ENCODE data around the gene SPAG9.

The SPAG9 gene

DNA sequence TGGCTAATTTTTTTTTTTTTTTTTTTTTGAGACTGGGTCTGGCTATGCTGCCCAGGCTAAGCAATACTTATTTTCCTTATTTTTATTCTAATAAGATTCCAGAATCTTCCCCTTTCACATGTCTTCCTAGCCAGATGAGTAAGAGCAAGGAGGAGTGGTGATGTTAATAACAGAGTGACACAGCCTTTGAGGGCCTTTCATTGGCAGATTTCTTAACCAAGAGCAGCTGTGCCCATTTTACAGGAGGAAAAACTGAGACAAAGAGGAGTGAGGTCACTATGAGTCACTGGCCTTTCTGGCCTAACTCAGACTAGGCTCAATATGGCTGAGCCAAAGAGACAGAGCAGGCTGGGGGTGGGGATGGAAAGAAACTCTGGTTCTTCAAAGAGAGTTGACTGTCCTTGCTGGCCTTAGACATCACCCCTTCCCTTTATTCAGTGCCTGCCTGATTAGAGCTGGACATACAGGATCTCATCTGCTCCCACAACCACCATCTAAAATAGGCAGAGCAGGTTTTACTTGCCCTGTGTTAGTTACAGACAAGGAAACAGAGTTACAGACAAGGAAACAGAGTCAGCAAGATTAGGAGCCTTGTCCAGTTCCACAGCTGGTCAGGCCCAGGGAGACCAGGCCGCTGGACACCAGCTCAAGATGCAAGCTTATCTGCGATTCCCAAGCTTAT lies 204.5 kb downstream of the SPAG9 start:
- H4K8ac ChIP-seq (ENCODE audit: low read length) = no peak overlapping the region
- 90% methylated on average over 2 of the region's 2 CpGs for WGBS
- no peaks in the 10 kb centered on the region for H3K9me3 ChIP-seq (ENCODE audit: control insufficient read depth, low read length)
- H3K9ac ChIP-seq (ENCODE audit: low read length) = peak overlapping the region; percentile 24
- no peak overlapping the region for H3K14ac ChIP-seq (ENCODE audit: low read length in 2 of 2)
- no peak overlapping the region for H3K27ac ChIP-seq (ENCODE audit: low read length, poor library complexity, severe bottlenecking)
- no peak overlapping the region for H3K18ac ChIP-seq (ENCODE audit: low read depth in 1 of 2, low read length in 2 of 2)
- H2AFZ ChIP-seq (ENCODE audit: low read depth, low read length) = no peak overlapping the region
- no peak overlapping the region for H4K91ac ChIP-seq (ENCODE audit: low read length)
- no peak overlapping the region for H3K4me2 ChIP-seq (ENCODE audit: low read length, poor library complexity, severe bottlenecking)
- H2BK12ac ChIP-seq (ENCODE audit: low read length in 2 of 2) = no peak overlapping the region
- H3K4me1 ChIP-seq (ENCODE audit: control insufficient read depth, insufficient read depth, low read depth, low read length) = peaks cover 33% of the 10 kb centered on the region
- H3K27me3 ChIP-seq (ENCODE audit: control insufficient read depth in 1 of 2, insufficient read depth in 1 of 2, low read length in 2 of 2) = no peaks in the 10 kb centered on the region
- H3K36me3 ChIP-seq (ENCODE audit: control insufficient read depth in 1 of 2, insufficient read depth in 2 of 2, low read depth in 1 of 2, low read length in 2 of 2) = no peaks in the 10 kb centered on the region
- no peak overlapping the region for H2BK120ac ChIP-seq (ENCODE audit: low read depth, low read length)
- H2BK15ac ChIP-seq (ENCODE audit: low read depth, poor library complexity, severe bottlenecking) = no peak overlapping the region
- no peak overlapping the region for H2AK5ac ChIP-seq (ENCODE audit: low read length, severe bottlenecking)
- H3K79me1 ChIP-seq (replicated peaks; ENCODE audit: low read length, poor library complexity, severe bottlenecking) = no peaks in the 10 kb centered on the region
- H2BK5ac ChIP-seq (ENCODE audit: low read depth, low read length, poor library complexity, severe bottlenecking) = no peak overlapping the region
- no peak overlapping the region for H3K23ac ChIP-seq (ENCODE audit: low read length in 2 of 2)
- no peak overlapping the region for H3K4ac ChIP-seq (ENCODE audit: low read depth in 1 of 2, low read length in 2 of 2)
- no peak for DNase-seq
- no peak overlapping the region for H3K4me3 ChIP-seq (ENCODE audit: insufficient read depth in 1 of 2, low read depth in 1 of 2, low read length in 2 of 2)

DNA sequence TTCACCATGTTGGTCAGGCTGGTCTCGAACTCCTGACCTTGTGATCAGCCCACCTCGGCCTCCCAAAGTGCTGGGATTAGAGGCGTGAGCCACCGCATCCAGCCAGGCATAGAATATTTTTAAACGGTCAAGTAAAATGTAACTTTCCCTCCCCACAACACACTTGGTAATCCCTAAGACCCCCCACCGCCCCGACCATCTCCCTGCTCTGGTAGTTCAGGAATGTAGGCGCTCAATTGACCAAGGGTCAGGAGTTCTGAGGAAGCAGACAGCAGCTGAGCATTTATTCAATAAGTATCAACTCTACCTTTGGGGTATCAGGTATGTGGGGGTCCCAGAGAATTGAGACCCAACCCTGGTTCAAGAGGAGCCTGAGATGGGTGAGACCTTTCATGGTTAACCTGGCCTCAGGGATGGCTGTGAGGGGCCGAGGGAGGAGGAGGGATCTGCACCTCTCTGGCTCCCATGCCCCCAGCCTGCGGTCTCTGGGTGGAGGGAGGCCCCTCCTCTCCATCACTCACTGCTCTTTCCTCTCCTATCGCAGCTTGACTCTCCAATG lies 206.1 kb downstream of the SPAG9 start:
- H3K4me2 ChIP-seq (ENCODE audit: low read length, poor library complexity, severe bottlenecking) = no peak overlapping the region
- H3K4me1 ChIP-seq (ENCODE audit: control insufficient read depth, insufficient read depth, low read depth, low read length) = peaks cover 34% of the 10 kb centered on the region
- H2BK5ac ChIP-seq (ENCODE audit: low read depth, low read length, poor library complexity, severe bottlenecking) = no peak overlapping the region
- 84% methylated on average over 9 of the region's 11 CpGs for WGBS
- no peaks in the 10 kb centered on the region for H3K36me3 ChIP-seq (ENCODE audit: control insufficient read depth in 1 of 2, insufficient read depth in 2 of 2, low read depth in 1 of 2, low read length in 2 of 2)
- H2BK15ac ChIP-seq (ENCODE audit: low read depth, poor library complexity, severe bottlenecking) = no peak overlapping the region
- H2AK5ac ChIP-seq (ENCODE audit: low read length, severe bottlenecking) = no peak overlapping the region
- H3K9ac ChIP-seq (ENCODE audit: low read length) = no peak overlapping the region
- H2BK120ac ChIP-seq (ENCODE audit: low read depth, low read length) = no peak overlapping the region
- peaks cover 0 to 7% of the 10 kb centered on the region in 2 experiments for H3K27me3 ChIP-seq (ENCODE audit: control insufficient read depth in 1 of 2, insufficient read depth in 1 of 2, low read length in 2 of 2)
- no peak overlapping the region for H3K14ac ChIP-seq (ENCODE audit: low read length in 2 of 2)
- H3K18ac ChIP-seq (ENCODE audit: low read depth in 1 of 2, low read length in 2 of 2) = no peak overlapping the region
- no peak overlapping the region for H3K4ac ChIP-seq (ENCODE audit: low read depth in 1 of 2, low read length in 2 of 2)
- DNase-seq = no peak
- no peak overlapping the region for H3K4me3 ChIP-seq (ENCODE audit: insufficient read depth in 1 of 2, low read depth in 1 of 2, low read length in 2 of 2)
- H4K91ac ChIP-seq (ENCODE audit: low read length) = no peak overlapping the region
- no peak overlapping the region for H3K27ac ChIP-seq (ENCODE audit: low read length, poor library complexity, severe bottlenecking)
- H3K23ac ChIP-seq (ENCODE audit: low read length in 2 of 2) = no peak overlapping the region
- H2BK12ac ChIP-seq (ENCODE audit: low read length in 2 of 2) = no peak overlapping the region
- H4K8ac ChIP-seq (ENCODE audit: low read length) = peak overlapping the region; percentile 36
- H2AFZ ChIP-seq (ENCODE audit: low read depth, low read length) = no peak overlapping the region
- no peaks in the 10 kb centered on the region for H3K9me3 ChIP-seq (ENCODE audit: control insufficient read depth, low read length)
- H3K79me1 ChIP-seq (replicated peaks; ENCODE audit: low read length, poor library complexity, severe bottlenecking) = no peaks in the 10 kb centered on the region

DNA sequence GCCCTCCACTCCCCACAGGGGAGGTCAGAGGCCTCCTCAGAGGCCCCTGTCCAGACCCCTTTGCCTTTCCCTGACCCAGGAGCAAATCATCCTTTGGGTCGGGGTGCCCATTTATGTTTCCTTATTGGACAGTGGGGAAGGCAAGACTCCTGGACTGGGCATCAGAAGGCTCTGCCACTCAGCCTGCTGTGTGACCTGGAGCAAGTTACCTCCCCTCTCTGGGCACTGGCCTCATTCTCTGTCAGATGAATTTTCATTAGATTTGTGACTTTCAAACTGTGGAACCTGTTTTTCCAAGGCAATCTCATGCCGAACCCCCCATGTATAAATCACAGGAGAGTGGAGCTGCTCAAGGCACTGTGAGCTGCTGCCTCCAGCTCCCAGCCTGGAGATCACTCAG lies 207.5 kb downstream of the SPAG9 start:
- Histone ChIP-seq H2BK5ac (ENCODE audit: low read depth, low read length, poor library complexity, severe bottlenecking) (no peak overlapping the region), H3K14ac (ENCODE audit: low read length in 2 of 2) (no peak overlapping the region), H3K27me3 (ENCODE audit: control insufficient read depth in 1 of 2, insufficient read depth in 1 of 2, low read length in 2 of 2) (peaks cover 0 to 16% of the 10 kb centered on the region in 2 experiments), H3K4me1 (ENCODE audit: control insufficient read depth, insufficient read depth, low read depth, low read length) (peaks cover 29% of the 10 kb centered on the region), H3K79me1 (replicated peaks; ENCODE audit: low read length, poor library complexity, severe bottlenecking) (no peaks in the 10 kb centered on the region), H4K91ac (ENCODE audit: low read length) (no peak overlapping the region), H2BK12ac (ENCODE audit: low read length in 2 of 2) (no peak overlapping the region), H3K18ac (ENCODE audit: low read depth in 1 of 2, low read length in 2 of 2) (no peak overlapping the region), H2AFZ (ENCODE audit: low read depth, low read length) (no peak overlapping the region), H2BK120ac (ENCODE audit: low read depth, low read length) (no peak overlapping the region), H3K4me3 (ENCODE audit: insufficient read depth in 1 of 2, low read depth in 1 of 2, low read length in 2 of 2) (no peak overlapping the region), H2BK15ac (ENCODE audit: low read depth, poor library complexity, severe bottlenecking) (no peak overlapping the region), H3K36me3 (ENCODE audit: control insufficient read depth in 1 of 2, insufficient read depth in 2 of 2, low read depth in 1 of 2, low read length in 2 of 2) (no peaks in the 10 kb centered on the region), H3K4me2 (ENCODE audit: low read length, poor library complexity, severe bottlenecking) (no peak overlapping the region), H4K8ac (ENCODE audit: low read length) (no peak overlapping the region), H3K4ac (ENCODE audit: low read depth in 1 of 2, low read length in 2 of 2) (no peak overlapping the region), H3K23ac (ENCODE audit: low read length in 2 of 2) (no peak overlapping the region), H3K9me3 (ENCODE audit: control insufficient read depth, low read length) (no peaks in the 10 kb centered on the region), H3K9ac (ENCODE audit: low read length) (no peak overlapping the region), H3K27ac (ENCODE audit: low read length, poor library complexity, severe bottlenecking) (no peak overlapping the region), H2AK5ac (ENCODE audit: low read length, severe bottlenecking) (no peak overlapping the region)
- WGBS = 73% methylated on average over 2 of the region's 2 CpGs
- no peak for DNase-seq
